Stimulated activated CD4-positive, alpha-beta T cell treated with anti-CD3 and anti-CD28 coated beads, Interleukin-12 subunit alpha, Interleukin-12 subunit beta, amount 100 ng/mL, for 4 hours (primary cell): Measurements from ENCODE around the gene LRP1B.
"Not testable (repeated sequence)": the region's sequence is repeated elsewhere in the genome, so short reads cannot be mapped to it uniquely, and the experiment has no call there.

ENCODE experiments used
- DNase-seq: peaks from one replicate; pipeline ENCODE4 v3.0.0-alpha.2; 2020

Gene LRP1B

DNA sequence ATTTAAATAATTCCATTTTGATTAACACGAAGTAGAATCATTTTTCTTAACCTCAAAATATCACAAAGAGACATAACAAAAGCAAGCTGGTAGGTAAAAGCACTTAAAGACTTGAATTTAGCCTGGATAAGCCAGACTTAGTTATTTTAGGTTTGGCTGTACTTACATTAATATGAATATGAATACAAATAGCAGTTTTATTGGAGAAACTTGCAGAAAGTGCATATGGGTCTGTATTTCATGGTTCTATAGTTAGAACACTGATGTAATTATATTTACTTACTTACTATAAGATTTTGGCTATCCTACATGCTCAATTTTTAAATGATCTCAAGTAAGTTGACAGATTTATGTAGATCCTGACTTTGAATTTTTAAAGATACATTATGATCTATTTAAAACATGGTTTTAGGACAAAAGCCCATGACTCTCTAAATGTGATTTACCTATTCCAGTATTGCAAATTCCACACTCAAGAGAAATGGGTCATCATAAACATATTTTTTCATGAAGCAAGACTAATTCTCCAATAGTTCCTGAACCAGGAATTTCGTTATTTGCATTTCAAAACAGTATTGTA is 1775.2 kb downstream of the LRP1B start:
- DNase-seq, result no peak

GRCh38 chr2:140354544-140354943 is 1776.3 kb downstream of the LRP1B start:
- DNase-seq, result no peak

- DNase-seq, result no peak
Observed at GRCh38 chr2:140353541-140353940, 1777.3 kb downstream of the LRP1B start.

DNA sequence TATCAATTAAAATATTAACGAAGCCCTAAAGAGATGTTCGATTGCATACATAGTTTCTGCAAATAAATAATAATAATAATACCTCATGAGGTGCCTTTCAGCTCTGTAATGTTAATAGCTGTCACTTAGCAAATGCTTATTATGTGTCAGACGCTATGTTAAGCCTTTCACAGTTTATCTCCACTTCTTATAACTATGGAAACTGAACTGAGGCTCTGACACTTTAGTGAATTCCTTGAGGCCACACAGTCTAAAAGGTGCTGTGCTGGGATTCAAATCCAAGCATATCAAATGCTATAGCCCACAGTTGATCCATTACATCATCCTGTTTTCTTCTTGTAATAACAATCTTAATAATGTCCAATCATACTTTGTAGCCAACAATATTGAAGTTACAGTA is 1779.1 kb downstream of the LRP1B start:
- no peak for DNase-seq

DNA sequence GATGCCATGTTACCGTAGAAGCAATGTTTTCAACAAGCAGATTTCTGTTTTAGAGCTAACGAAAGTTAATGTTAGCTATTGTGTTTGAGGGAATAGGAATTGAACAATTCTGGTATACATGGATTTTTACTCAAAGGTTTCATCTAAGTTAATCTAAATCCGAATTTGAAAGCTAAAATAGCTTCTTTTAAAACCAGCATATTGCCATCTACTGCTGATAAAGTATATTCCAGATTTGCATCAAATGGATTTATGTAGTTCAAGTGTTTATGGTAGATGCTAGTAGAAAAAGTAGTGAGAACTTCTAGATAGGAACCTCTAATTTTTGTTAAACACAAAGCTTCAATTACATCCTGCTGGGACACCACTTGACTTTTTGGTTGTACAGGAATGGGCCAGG is 1781.1 kb downstream of the LRP1B start:
- DNase-seq, result no peak

- DNase-seq, result no peak
Observed at GRCh38 chr2:140348826-140349225, 1782.0 kb downstream of the LRP1B start.

DNA sequence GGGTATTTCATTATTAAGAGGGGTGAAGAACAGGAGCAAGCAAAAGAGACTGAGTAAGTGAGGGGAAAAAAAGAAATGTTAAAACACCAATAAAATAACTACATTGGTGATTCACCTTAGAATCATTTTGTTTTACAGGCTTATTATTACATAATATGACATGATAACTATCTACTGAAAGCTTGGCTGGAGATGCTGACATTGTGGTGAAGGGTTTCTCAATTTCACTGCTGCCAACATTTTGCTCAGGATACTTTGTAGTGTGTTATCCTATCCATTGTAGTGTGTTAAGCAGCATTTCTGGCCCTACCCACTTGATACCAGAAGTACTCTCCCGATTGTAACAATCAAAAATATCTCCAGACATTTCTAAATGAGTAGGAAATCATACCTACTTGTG is 1786.0 kb downstream of the LRP1B start:
- DNase-seq, result no peak

GRCh38 chr2:140344266-140344665 is 1786.5 kb downstream of the LRP1B start:
- not testable (repeated sequence) for DNase-seq

DNA sequence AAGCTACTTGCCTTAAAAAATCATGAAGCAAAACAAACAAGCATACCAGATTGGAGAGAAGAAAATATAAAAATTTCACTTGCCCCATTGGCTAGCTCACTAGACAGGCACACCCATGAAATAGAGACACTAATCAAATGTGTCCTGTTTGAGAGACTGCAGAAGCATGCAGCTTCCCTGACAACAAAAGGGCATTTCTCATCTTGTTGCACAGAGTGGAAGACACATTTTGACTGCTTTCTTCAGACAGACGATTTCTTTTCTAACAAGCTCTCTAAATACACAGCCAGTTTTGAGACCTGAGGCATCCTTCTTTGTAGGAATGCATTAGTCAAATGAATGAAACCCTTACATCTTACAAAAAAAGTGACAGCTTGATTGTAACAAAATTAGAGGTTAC is 1792.0 kb downstream of the LRP1B start:
- no peak for DNase-seq

DNA sequence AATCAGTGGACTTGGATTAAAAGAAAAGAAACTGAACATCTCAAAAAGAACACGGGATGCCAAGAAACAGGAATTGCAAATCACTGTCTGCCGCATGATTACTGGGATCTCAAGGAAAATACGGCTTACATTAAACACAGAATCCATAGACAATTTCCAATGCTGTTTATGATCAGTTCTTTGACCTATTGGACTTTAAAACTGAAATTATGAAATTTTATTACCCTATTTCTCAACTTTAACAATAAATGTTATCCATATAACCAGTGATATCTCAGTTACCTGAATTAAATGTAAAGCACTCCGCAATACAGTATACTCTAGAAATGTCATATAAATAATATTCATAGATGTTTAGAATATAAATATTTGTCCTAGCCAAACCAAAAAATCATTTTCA is 1793.8 kb downstream of the LRP1B start:
- DNase-seq, result no peak

DNA sequence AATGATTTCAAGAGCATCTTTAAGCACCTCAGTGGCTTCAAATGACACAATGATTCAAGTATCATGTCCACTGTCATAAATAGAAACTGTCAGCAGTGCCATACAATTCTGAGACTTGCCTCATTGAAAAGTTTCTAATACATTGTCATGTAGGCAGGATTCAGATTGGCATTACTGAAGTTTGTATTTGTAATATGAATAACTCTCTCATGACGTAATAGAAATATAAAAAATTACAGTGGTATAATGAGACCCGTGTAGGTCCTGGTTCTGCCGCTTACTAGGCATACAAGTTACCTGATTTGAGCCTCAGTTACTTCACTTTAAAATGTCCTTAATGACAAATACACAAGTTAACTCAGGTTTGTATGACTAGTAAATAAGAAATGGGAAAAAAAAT is 1814.5 kb downstream of the LRP1B start:
- DNase-seq, result no peak

GRCh38 chr2:140311905-140312304 is 1818.9 kb downstream of the LRP1B start:
- no peak for DNase-seq

GRCh38 chr2:140308706-140309105 is 1822.1 kb downstream of the LRP1B start:
- no peak for DNase-seq

GRCh38 chr2:140307532-140307931 is 1823.3 kb downstream of the LRP1B start:
- no peak for DNase-seq

- no peak for DNase-seq
Observed at GRCh38 chr2:140295767-140296166, 1835.0 kb downstream of the LRP1B start.

- DNase-seq, result no peak
Observed at GRCh38 chr2:140288726-140289125, 1842.1 kb downstream of the LRP1B start.

- no peak for DNase-seq
Observed at GRCh38 chr2:140288213-140288612, 1842.6 kb downstream of the LRP1B start.

GRCh38 chr2:140286377-140286776 is 1844.4 kb downstream of the LRP1B start:
- no peak for DNase-seq

DNA sequence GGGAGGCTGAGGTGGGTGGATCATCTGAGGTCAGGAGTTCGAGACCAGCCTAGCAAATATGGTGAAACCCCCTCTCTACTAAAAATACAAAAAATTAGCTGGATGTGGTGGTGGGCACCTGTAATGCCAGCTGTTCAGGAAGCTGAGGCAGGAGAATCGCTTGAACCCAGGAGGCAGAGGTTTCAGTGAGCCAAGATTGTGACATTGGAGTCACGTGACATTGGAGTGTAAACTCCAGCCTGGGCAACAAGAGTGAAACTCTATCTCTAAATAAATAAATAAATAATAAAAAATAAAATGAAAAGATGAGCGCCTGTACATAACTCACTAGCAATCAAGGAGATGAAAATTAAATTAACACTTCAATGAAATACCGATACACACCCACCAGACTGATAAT is 1853.5 kb downstream of the LRP1B start:
- DNase-seq, result not testable (repeated sequence)

- DNase-seq, result no peak
Observed at GRCh38 chr2:140276661-140277060, 1854.2 kb downstream of the LRP1B start.

DNA sequence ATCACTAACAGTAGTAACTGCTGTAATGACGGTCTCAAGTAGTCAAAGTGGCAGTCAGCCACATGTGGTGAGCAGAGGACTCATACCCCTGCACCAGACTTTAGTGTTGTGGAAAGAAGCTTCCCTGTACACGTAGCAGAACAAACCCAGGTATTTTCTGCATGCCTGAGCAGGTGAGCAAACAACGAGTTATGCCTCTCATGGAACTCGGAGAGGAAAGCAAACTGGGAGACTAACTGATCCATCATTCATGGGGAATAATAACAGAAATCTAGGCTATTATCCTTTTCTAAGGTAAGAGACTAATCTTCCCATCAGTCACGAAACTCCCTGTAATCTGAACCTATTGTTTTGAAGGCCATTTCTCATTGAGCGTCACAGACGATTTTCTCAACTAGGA is 1855.4 kb downstream of the LRP1B start:
- no peak for DNase-seq

DNA sequence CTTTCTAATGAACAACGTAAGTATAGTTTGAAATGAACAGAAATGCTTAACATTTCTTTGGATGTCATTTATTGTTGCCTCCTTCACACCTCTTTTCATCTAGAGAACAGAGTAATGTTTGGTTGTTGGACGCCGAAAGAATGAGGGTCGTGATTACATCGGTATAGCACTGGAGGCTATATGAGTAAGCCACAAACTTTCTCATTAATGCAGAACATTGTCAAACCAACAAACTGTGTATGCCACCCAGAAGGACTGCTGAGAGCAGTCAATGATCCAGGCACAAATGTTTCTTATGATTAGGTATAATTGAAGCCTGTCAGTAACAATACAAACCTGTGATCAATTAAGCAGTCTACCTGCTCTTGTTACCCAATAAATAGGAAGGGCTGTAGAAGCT is 1855.9 kb downstream of the LRP1B start:
- DNase-seq, result no peak

DNA sequence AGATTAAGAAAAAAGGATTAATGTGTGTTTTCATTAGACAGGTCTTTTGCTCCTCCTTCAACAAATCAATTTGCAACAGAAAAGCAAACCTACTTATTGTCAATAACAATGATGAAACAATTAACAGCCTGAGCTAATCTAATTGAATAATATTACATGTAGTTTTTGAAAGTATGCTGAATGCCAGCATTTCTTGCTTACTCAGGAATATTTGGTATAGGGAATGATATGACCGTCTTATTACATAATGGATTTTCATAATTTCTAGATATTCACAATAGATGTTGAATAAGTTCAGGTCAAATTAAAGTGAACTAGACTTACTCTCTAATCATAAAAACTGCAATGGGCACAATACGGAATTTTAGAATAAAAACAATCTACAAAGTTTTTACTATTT is 1856.9 kb downstream of the LRP1B start:
- DNase-seq, result no peak

DNA sequence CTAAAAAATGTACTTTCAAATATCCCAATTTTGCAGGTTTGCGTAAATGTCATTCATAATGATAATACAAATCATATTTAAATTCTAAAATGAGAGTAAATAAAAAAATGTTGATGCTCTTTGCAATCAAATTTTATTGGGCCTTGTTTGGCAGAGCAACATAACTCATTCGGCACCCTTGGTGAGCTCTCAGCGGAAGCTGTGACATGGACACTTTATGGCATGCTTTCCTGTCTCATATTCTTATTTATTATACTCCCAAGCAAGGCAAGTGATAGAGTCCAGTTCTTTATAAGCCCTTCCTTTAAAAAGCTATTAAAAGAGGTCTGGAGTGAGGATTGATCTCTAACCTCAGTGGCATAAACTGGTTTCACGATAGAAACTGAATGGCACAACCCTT is 1857.4 kb downstream of the LRP1B start:
- DNase-seq, result no peak

GRCh38 chr2:140270224-140270623 is 1860.6 kb downstream of the LRP1B start:
- no peak for DNase-seq

- DNase-seq, result no peak
Observed at GRCh38 chr2:140269000-140269399, 1861.8 kb downstream of the LRP1B start.
